ENCODE data around the gene CHST9.

The CHST9 gene

DNA sequence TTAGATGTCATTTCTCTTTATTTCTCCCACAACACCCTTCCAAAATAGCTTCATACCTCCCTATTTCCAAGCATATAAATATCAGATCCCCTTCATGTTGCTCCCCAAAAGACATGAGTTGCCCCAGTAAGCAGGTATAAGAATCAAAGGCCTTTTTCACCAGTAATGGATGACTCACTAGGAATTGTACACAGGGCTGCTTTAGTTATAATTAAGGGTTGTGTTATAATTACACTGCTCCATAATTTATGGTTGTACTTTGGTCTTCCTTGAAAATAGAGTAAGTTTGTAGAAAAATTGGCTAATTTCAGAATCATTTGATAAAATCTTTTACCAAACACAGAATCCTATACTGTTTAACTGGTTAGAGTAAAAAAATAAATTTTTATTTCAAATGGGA, 310.8 kb downstream of the CHST9 start:
- no peak for DNase-seq (ENCODE audit: extremely low read depth in 1 of 2, low read depth in 1 of 2)

DNA sequence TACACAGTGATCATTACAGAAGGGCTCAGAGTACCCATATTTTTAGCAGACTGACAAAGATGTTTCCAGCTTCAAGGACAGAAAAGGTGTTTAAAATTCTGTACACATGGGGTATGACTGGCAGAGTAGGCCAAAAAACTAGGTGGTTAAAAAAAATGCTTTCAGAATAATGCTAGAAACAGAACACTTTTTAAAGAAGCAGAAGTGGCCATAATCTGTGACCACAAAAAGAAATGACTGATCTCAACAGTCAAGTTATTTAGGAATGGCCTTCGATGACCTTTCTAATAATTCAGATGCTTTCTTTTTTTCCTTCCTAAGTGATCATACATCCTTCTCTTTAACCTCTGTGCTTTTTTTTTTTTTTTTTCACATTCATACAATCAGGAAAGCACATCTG, 315.5 kb downstream of the CHST9 start:
- no peak for DNase-seq (ENCODE audit: extremely low read depth in 1 of 2, low read depth in 1 of 2)

DNA sequence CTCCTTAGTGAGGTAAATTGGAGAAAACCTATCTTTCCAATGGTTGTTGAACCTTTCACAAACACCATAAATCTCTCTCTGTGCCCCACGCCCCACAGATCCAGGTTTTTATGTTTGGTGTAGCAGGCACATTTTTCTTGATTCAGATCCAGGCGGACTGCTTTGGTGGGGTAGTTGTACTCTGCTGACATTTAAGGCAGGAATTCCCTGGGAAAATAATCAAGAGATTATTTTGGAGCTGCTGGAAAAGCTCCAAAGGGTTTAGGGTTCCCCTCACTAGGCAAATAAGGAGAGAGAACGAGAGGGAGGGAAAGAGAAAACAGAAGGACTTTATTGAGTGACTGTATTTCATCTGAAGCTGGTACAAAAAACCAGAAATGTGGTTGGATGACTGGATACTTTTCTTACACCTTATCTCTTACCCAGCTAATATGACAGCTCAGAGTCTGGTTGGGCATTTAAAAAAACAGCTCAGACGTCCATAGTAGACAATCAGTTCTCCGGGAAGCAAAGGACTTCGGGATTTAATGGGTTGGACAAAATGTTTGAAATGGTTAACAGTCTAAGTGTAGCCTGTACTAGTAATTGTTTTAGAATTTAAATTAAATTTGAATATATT, 316.0 kb downstream of the CHST9 start:
- no peak for DNase-seq (ENCODE audit: extremely low read depth in 1 of 2, low read depth in 1 of 2)

DNA sequence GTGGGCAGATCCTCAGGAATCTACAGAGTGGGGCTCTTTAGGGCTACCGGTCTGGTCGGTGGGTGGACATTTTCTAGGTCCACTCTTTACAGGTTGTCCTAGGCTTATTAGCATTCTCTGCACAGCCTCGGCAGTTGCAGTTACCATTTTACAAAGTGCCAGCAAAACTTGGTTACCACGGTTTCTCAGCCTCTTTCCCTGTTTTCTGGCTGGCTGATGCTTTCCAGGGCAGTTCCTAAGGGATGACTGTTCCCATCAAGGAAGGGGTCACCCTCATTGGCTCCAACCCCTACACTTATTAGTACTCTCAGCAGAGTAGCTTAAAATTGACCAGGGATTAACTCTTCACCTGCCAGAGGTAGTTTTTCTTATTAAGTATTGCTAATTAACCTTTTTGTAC, 317.6 kb downstream of the CHST9 start:
- DNase-seq (ENCODE audit: extremely low read depth in 1 of 2, low read depth in 1 of 2) = no peak

DNA sequence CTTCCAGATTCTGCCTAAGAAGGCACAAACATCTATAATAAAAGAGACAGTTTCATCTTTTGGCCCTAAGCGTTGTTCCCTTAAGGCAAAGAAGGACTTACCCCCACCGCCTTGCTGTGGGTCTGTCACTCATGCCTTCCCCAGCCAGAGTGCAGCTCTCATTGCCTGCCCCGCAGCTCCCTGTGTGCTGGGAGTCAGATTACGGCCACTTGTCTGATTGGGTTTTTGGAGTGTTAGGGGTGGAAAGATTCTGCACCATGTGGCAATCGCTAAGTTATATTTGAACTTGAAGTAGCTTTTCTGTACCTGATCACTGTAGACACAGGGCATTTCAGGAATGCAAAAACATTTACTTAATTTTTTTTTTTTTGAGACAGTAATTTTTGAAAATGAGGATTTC, 319.6 kb downstream of the CHST9 start, which contains the start of gene AQP4:
Gene AQP4 (minus strand): TSS at position 151 of the 400 bp plus-strand sequence. CDS start 18 bp downstream, at position 133.
- no peak for DNase-seq (ENCODE audit: extremely low read depth in 1 of 2, low read depth in 1 of 2)

DNA sequence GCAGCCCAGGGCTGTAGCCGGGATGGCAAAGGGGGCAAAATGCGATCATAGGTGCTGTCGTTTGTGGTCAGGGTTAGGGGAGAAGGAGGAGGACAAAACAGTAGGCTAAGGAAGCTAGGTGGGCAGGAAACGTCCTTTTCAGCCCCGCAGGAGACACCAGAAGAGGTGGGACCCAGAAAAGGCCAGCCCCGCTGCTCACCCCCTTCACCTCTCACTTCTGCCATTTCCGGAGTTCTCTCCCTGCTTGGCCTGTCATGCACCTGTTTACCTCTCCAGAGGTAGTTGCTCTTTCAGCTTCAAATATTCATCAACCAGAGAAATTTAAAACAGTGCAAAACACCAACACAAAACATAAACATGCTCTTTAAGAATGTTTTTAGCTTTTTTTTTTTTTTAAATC, 320.4 kb downstream of the CHST9 start:
- no peak for DNase-seq (ENCODE audit: extremely low read depth in 1 of 2, low read depth in 1 of 2)

DNA sequence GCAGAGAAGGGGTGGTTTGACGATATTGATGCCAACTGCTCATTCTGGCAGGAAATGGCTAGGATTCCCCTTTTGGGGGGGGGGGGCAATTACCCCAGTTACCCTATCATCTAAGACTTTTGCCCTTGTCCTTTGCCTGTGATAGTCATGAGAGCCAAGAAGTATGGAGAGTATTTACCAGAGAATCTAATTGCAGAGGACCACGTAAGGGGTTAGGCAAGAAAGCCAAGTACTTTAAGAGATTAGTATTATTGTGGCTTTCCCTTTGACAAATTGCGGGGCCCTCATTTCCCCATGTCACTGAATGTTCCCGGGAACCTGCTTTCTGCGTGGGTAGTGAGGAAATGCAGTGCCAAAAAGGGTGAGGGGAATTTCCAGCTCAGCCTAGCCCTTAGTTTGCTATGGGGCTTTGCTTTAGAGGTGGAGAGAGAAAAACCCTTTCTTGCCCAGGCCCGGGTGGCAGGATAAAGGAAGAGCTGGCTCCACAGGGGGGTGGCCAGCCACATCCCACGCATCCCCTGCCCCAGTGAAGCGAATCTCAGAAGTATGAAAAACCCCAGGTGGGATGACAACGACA, 321.1 kb downstream of the CHST9 start:
- no peak for DNase-seq (ENCODE audit: extremely low read depth in 1 of 2, low read depth in 1 of 2)

DNA sequence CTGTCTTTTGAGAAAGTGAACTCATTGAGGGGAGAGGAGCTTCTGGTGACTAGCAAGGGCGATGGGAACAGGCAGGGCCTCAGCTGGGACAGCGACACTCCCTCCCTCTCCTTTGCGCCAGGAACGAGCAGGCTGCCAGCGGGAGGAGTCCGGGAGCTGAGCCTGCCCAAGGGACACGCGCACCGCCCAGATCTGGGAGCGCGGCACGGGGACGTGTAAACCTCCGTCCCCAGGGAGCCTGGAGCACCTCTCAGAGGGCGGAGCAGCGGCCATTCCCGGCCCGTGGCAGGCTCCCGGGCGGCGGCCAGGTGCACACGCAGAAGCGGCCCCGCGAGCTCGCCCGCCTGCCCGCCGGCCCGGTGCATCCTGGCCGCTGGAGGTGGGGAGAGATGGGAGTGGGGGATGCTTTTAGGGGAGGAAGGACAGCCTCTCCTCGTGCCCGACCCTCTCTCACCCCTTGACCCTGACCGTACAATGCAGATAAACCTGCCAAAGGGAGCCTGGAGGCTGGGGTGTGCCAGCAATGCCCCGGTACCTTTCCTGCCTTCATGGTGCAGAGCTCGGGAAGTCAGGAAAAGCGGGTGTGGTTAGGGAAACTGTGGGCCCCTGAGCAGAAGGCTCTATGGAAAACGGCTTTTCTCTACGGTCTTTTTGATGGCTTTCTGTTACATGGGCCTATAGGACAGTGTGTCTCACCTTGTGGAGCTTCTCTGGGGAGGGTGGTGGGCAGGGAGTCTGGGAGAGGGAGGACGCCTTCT, 321.8 kb downstream of the CHST9 start:
- DNase-seq (ENCODE audit: extremely low read depth in 1 of 2, low read depth in 1 of 2) = no peak

DNA sequence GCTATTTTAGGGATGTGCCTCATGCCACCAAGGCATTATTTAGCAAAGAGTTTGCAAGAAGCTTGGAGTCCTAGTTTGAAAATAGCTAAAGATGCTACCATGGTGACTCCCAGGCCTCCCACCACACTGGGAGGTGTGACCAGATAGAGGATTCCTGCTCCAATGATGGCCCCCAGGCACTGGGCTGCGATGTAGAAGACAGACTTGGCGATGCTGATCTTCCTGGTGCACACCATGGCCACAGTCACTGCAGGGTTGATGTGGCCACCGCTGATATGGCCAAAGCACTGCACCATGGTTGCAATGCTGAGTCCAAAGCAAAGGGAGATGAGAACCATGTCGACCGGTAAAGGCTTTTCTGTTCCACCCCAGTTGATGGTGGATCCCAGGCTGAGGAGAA, 323.0 kb downstream of the CHST9 start:
- no peak for DNase-seq (ENCODE audit: extremely low read depth in 1 of 2, low read depth in 1 of 2)

Measured in stimulated activated CD8-positive, alpha-beta memory T cell treated with anti-CD3 and anti-CD28 coated beads, Interleukin-7, amount 100 ng/mL, for 48 hours (primary cell).